ENCODE measurements around the gene VAMP2. TPM values are rescaled to one million over a fixed set of nuclear protein-coding genes. Genes with fewer than 3 reads are reported as not detected.

VAMP2 gene
- total and polyA plus RNA-seq, 2 donors (not counting 1 experiment from before 2014, with no cell fraction given): 162 to 209 TPM

DNA sequence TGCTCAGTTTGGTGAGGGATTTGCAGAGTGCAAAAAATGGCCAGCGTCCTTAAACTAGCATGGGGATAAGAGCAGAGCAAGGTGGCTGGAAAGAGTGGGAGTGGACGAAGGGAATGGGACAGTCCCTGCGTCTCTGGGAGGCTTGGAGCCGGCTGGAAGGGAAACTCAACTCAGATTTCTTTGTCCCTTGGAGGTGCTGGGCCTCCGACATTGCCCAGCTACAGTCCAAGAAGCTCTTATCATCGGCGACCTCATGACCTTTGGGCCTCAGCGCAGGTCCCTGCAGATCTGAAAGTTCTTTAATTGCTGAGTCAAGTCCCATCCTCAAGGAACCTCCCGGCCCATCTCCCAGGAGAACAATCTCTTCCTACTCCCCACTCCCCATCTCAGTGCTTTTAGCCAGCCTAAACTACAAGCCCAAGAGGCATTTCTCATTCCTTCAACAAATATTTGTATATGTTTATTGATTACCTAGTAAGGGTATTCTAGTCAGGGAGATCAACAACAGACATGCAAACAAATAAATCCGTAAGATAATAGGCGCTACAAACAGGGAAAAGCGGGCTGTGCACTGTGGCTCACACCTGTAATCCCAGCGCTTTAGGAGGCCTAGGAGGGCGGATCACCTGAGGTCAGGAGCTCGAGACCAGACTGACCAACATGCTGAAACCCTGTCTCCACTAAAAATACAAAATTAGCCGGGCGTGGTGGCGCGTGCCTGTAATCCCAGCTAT, 14.4 kb upstream of the VAMP2 start:
- POLR2A ChIA-PET: interaction anchor here (0.6 to 2.0 kb wide), 4 partner anchors 9 to 62 kb away, joined by 3 to 9 read pairs (median 6); no protein-coding TSS in a partner anchor
- Histone ChIP-seq H3K79me2 (ENCODE audit: control insufficient read depth, insufficient read depth, low read length) (peaks cover 5% of the 10 kb centered on the region), H3K4me1 (ENCODE audit: control insufficient read depth in 2 of 2, insufficient read depth in 2 of 2, low read length in 2 of 2) (peaks cover 24 to 37% of the 10 kb centered on the region in 2 donors), H4K20me1 (ENCODE audit: control insufficient read depth, insufficient read depth, low read length, poor library complexity, severe bottlenecking) (no peaks in the 10 kb centered on the region), H3K36me3 (replicated peaks in 1 of 2; ENCODE audit: control extremely low read depth in 1 of 2, control insufficient read depth in 1 of 2, extremely low read depth in 1 of 2, insufficient read depth in 2 of 2, low read length in 1 of 2) (no peaks in the 10 kb centered on the region), H3K9me3 (ENCODE audit: control extremely low read depth in 1 of 3, control insufficient read depth in 2 of 3, insufficient read depth in 1 of 3, low read length in 2 of 3) (no peaks in the 10 kb centered on the region), H3K4me2 (replicated peaks; ENCODE audit: low read depth, low read length, poor library complexity, severe bottlenecking) (peak overlapping the region; percentile 97), H3K9ac (ENCODE audit: low read length) (peak overlapping the region; percentile 83), H3K27me3 (replicated peaks in 1 of 4; ENCODE audit: control extremely low read depth in 1 of 4, control insufficient read depth in 3 of 4, insufficient read depth in 4 of 4, low read length in 3 of 4) (no peaks in the 10 kb centered on the region), H3K4me3 (ENCODE audit: control extremely low read depth in 1 of 5, extremely low read depth in 1 of 5, insufficient read depth in 1 of 5, low read depth in 2 of 5, low read length in 4 of 5) (peak overlapping the region in 4 of 5 experiments; percentile 48 to 87 (median 74)), H2AFZ (ENCODE audit: insufficient read depth, low read depth, low read length, poor library complexity, severe bottlenecking) (peak overlapping the region; percentile 99), H3K27ac (ENCODE audit: low read length in 2 of 2) (peak overlapping the region; percentile 43 to 77)
- CTCF ChIA-PET: interaction anchor here (1.0 to 1.9 kb wide), 6 partner anchors 9 to 67 kb away, joined by 3 to 7 read pairs (median 4); no protein-coding TSS in a partner anchor
- peak overlapping the region; percentile 96 for H3K27ac Mint-ChIP-seq
- DNase-seq (no peak), ATAC-seq (ENCODE audit: low read depth) (no peak)
- intact Hi-C loops (cut with micrococcal nuclease): no loop called here
- peak overlapping the region; percentile 94 for H3K4me3 Mint-ChIP-seq
- no peaks in the 10 kb centered on the region for H3K27me3 Mint-ChIP-seq
- WGBS (ENCODE audit: insufficient coverage): 95% methylated on average over 19 of the region's 19 CpGs
- H3K4me1 Mint-ChIP-seq: peaks cover 44% of the 10 kb centered on the region
- H3K9me3 Mint-ChIP-seq (ENCODE audit: insufficient read depth): no peaks in the 10 kb centered on the region
- TF ChIP-seq, protein P1, sequence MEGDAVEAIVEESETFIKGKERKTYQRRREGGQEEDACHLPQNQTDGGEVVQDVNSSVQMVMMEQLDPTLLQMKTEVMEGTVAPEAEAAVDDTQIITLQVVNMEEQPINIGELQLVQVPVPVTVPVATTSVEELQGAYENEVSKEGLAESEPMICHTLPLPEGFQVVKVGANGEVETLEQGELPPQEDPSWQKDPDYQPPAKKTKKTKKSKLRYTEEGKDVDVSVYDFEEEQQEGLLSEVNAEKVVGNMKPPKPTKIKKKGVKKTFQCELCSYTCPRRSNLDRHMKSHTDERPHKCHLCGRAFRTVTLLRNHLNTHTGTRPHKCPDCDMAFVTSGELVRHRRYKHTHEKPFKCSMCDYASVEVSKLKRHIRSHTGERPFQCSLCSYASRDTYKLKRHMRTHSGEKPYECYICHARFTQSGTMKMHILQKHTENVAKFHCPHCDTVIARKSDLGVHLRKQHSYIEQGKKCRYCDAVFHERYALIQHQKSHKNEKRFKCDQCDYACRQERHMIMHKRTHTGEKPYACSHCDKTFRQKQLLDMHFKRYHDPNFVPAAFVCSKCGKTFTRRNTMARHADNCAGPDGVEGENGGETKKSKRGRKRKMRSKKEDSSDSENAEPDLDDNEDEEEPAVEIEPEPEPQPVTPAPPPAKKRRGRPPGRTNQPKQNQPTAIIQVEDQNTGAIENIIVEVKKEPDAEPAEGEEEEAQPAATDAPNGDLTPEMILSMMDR (IDR thresholded peaks at IDR 0.05): no peak
- TF ChIP-seq EZH2 (IDR thresholded peaks at IDR 0.05; ENCODE audit: borderline replicate concordance, insufficient read depth, low read depth, low read length, poor library complexity, severe bottlenecking): no peak

All from B cell (primary cell).